HepG2 (cell line): ENCODE data around the gene CYP27A1. TPM values are rescaled to one million over a fixed set of nuclear protein-coding genes. Genes with fewer than 3 reads are reported as not detected.

Source experiments
- ATAC-seq: fragments of 200-7000 bp; cut with Tn5 transposase; 3 replicates; pipeline ENCODE4 v1.9.1; 2020; ENCODE audit warnings: mild to moderate bottlenecking, moderate library complexity
- BruUV-seq: library from RNA; stranded (reverse); fragments of 400-500 nt; replicated peaks from 2 replicates; lab custom pipeline; 2021; lab: Mats Ljungman, UMichigan
- CTCF ChIA-PET: fragments of 300-600 bp; formaldehyde crosslinking; extraction: SDS; loops from one replicate; lab custom pipeline; 2021; ENCODE audit warnings: low total read pairs, inconsistent platforms, low intra/inter-chr PET ratio; lab: Yijun Ruan, JAX
- POLR2A ChIA-PET: fragments of 350-600 bp; sonication (Branson Sonifier 250); formaldehyde crosslinking; loops from one replicate; lab custom pipeline; 2020; ENCODE audit warnings: antibody characterized with exemption, inconsistent platforms; lab: Yijun Ruan, JAX
- DNase-seq: peaks from one replicate; pipeline ENCODE4 v3.0.0-alpha.2; 2015; ENCODE audit warnings: low spot score
- FAIRE-seq: peaks from 3 replicates; lab custom pipeline; 2011; peaks lifted over from hg19 to GRCh38; lab: Jason Lieb, UNC
- H2AFZ ChIP-seq: one replicate; pipeline ENCODE4 v1.6.1; 2011; ENCODE audit warnings: low read length, inconsistent platforms
- H3K27ac ChIP-seq: fragments of 300-600 bp; 3 replicates; pipeline ENCODE4 v1.8.0; 2011; ENCODE audit warnings: mixed run types, mild to moderate bottlenecking, mixed read lengths, low read length, inconsistent platforms; ENCODE audit not compliant: insufficient read depth; ENCODE audit errors: extremely low read length
- H3K27me3 ChIP-seq, 2 experiments: fragments of 200-600 bp in 1 of 2; 2 replicates in 1 of 2; 3 replicates in 1 of 2; pipeline versions ENCODE4 v1.6.0 to v1.8.0; 2011; ENCODE audit warnings: low read length in 2 of 2, mild to moderate bottlenecking in 2 of 2, moderate library complexity in 2 of 2, inconsistent platforms in 1 of 2; ENCODE audit not compliant: insufficient read depth in 2 of 2, control insufficient read depth in 1 of 2
- H3K36me3 ChIP-seq, 2 experiments: fragments of 200-600 bp in 1 of 2; replicated peaks in 1 of 2; 2 replicates in 1 of 2; 3 replicates in 1 of 2; pipeline versions ENCODE4 v1.5.1 to v1.8.0; 2011; ENCODE audit warnings: low read length in 2 of 2, inconsistent platforms in 1 of 2; ENCODE audit not compliant: insufficient read depth in 2 of 2, control insufficient read depth in 1 of 2
- H3K4me1 ChIP-seq: 2 replicates; pipeline ENCODE4 v1.5.1; 2012; ENCODE audit warnings: low read length, inconsistent platforms; ENCODE audit not compliant: insufficient read depth
- H3K4me2 ChIP-seq: 2 replicates; pipeline ENCODE4 v1.6.0; 2011; ENCODE audit warnings: low read depth, low read length, inconsistent platforms
- H3K4me3 ChIP-seq, 3 experiments: fragments of 200-600 bp in 1 of 3; sonication (generic), shearing (Covaris generic) in 1 of 3; replicated peaks in 1 of 3; 2 replicates each; pipeline ENCODE4 v1.5.1; 2011 to 2016; ENCODE audit warnings: low read length in 3 of 3, inconsistent platforms in 2 of 3, low read depth in 2 of 3, mild to moderate bottlenecking in 2 of 3, control low read depth in 1 of 3, mixed read lengths in 1 of 3; ENCODE audit not compliant: insufficient read depth in 1 of 3
- H3K79me2 ChIP-seq: one replicate; pipeline ENCODE4 v1.6.1; 2011; ENCODE audit warnings: low read length, inconsistent platforms; ENCODE audit not compliant: insufficient read depth
- H3K9ac ChIP-seq: 2 replicates; pipeline ENCODE4 v1.6.0; 2011; ENCODE audit warnings: mild to moderate bottlenecking, low read depth, low read length, inconsistent platforms; ENCODE audit not compliant: insufficient read depth
- H3K9me3 ChIP-seq: 2 replicates; pipeline ENCODE4 v1.5.1; 2012; ENCODE audit warnings: mild to moderate bottlenecking, low read length
- H4K20me1 ChIP-seq: 2 replicates; pipeline ENCODE4 v1.6.0; 2011; ENCODE audit warnings: inconsistent platforms, mild to moderate bottlenecking, low read length, moderate library complexity; ENCODE audit not compliant: insufficient read depth
- EP300 ChIP-seq, 3 experiments: sonication (generic) in 1 of 3; formaldehyde crosslinking in 1 of 3; IDR thresholded peaks; 2 replicates each; pipeline versions ENCODE4 v1.5.1 to v1.6.1; 2011 to 2020; ENCODE audit warnings: low read depth in 2 of 3, low read length in 2 of 3, borderline replicate concordance in 1 of 3, improper control_type of control experiment in 1 of 3, mild to moderate bottlenecking in 1 of 3, missing genetic modification reagents in 1 of 3, moderate library complexity in 1 of 3
- FOXA3 ChIP-seq: IDR thresholded peaks from 2 replicates; pipeline ENCODE4 v1.6.1; 2016; ENCODE audit warnings: missing genetic modification reagents, missing compliant biosample characterization
- HNF4G ChIP-seq, 2 experiments: sonication (generic) in 1 of 2; formaldehyde crosslinking in 1 of 2; IDR thresholded peaks; 2 replicates each; pipeline versions ENCODE4 v1.4.0 to v1.6.1; 2011 to 2020; ENCODE audit warnings: borderline replicate concordance in 2 of 2, low read depth in 2 of 2, mild to moderate bottlenecking in 2 of 2, low read length in 1 of 2, missing genetic modification reagents in 1 of 2, moderate library complexity in 1 of 2
- KDM5A ChIP-seq: fragments of 200-600 bp; sonication (generic); IDR thresholded peaks from 2 replicates; pipeline ENCODE4 v1.7.0; 2018; ENCODE audit warnings: antibody characterized with exemption, mild to moderate bottlenecking, low read length, borderline replicate concordance
- PCBP2 ChIP-seq: fragments of 200-400 bp; formaldehyde crosslinking; optimal IDR thresholded peaks from 2 replicates; pipeline ENCODE3; 2018; ENCODE audit warnings: low read length, low read depth; ENCODE audit not compliant: poor library complexity, severe bottlenecking
- POLR2AphosphoS2 ChIP-seq: IDR thresholded peaks from 2 replicates; pipeline ENCODE4 v1.6.1; 2011; ENCODE audit warnings: low read depth, low read length, improper control_type of control experiment
- SKI ChIP-seq: fragments of 450-650 bp; IDR thresholded peaks from one replicate; pipeline ENCODE4 v1.6.1; 2018; ENCODE audit warnings: mild to moderate bottlenecking; ENCODE audit not compliant: partially characterized antibody
- SNAPC2 ChIP-seq: sonication (generic); formaldehyde crosslinking; IDR thresholded peaks from 2 replicates; pipeline ENCODE4 v1.8.1; 2022; ENCODE audit warnings: mild to moderate bottlenecking, missing genetic modification reagents
- TEAD3 ChIP-seq: optimal IDR thresholded peaks from 2 replicates; pipeline ENCODE3; 2016; ENCODE audit warnings: borderline replicate concordance
- ZNF124 ChIP-seq: sonication (generic); formaldehyde crosslinking; IDR thresholded peaks from 2 replicates; pipeline ENCODE4 v1.4.0; 2020; ENCODE audit warnings: missing genetic modification reagents
- ZNF570 ChIP-seq: sonication (generic); formaldehyde crosslinking; IDR thresholded peaks from 2 replicates; pipeline ENCODE4 v1.4.0; 2020; ENCODE audit warnings: mild to moderate bottlenecking, missing genetic modification reagents, borderline replicate concordance
- ZNF766 ChIP-seq: sonication (generic); formaldehyde crosslinking; IDR thresholded peaks from 2 replicates; pipeline ENCODE4 v1.5.0; 2020; ENCODE audit warnings: missing genetic modification reagents, borderline replicate concordance
- WGBS: methylation state at CpG from one replicate; pipeline ENCODE4 v1.1.6; 2017; ENCODE audit warnings: low lambda C conversion rate; 5-methylcytosine and 5-hydroxymethylcytosine counted together
- in situ Hi-C: cut with HindIII; loops from 2 replicates; pipeline ENCODE4 v1.10.0; 2017; ENCODE audit warnings: low pct_unique_long_range_greater_than_20kb; ENCODE audit not compliant: extremely low pct_ligation_motif_present
- intact Hi-C: fragments of 100-400 bp; cut with micrococcal nuclease; formaldehyde crosslinking; loops from one replicate; pipeline ENCODE4 v1.10.0; 2022; ENCODE audit not compliant: unreplicated experiment
- polyA plus RNA-seq, 8 experiments: library from polyadenylated mRNA; depleted of rRNA in 3 of 8; stranded (reverse) in 7 of 8; unstranded in 1 of 8; fragments of >200 nt; fragmentation: Illumina TruSeq in 4 of 8; extraction: Trizol in 4 of 8; gene quantifications; 2 replicates each; pipeline versions ENCODE4 v1.2.1 to v1.2.3, GENCODE V29; 2011 to 2016; ENCODE audit warnings: low read depth in 4 of 8, missing spikeins in 1 of 8, mixed read lengths in 1 of 8; ENCODE audit not compliant: insufficient read depth in 1 of 8
- total RNA-seq, 5 experiments: library from RNA; depleted of rRNA; stranded (reverse); fragments of >200 nt; fragmentation: Illumina TruSeq; extraction: Trizol; gene quantifications; 2 replicates each; pipeline ENCODE4 v1.2.3, GENCODE V29; 2016; ENCODE audit warnings: low read depth in 1 of 5
- TF ChIP-seq, protein P1 (sequence below): sonication (generic); formaldehyde crosslinking; IDR thresholded peaks from 2 replicates; pipeline ENCODE4 v1.8.1; 2022; ENCODE audit warnings: low read depth, mild to moderate bottlenecking, missing genetic modification reagents
- TF ChIP-seq, protein P2 (sequence below), 2 experiments: IDR thresholded peaks; 2 replicates each; pipeline ENCODE4 v1.6.1; 2011 to 2012; ENCODE audit warnings: low read length in 2 of 2, borderline replicate concordance in 1 of 2, low read depth in 1 of 2, mild to moderate bottlenecking in 1 of 2, moderate library complexity in 1 of 2

CYP27A1 gene
- total and polyA plus RNA-seq, 2 of the 13 experiments (the other 11 are each of a cell fraction or from before 2014, with no cell fraction given), result 157 to 266 TPM

DNA sequence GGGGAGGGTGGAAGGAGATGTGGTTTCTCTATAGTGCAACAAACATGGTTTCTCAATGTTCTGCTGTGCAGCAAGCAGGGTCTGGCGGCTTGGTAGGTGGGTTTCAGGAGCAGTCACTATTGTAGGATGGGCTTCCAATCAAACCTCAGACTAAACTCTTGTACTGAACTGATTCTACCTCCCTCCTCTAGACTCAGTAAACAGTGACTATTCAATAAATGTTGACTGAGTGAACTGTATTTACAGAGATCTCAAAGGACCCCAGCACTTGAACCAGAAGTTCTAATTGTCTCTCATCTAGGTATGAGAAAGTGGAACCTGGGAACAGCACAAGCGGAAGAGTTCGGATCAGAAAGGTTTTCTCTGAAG lies 26.8 kb upstream of the CYP27A1 start:
- Histone ChIP-seq H3K4me1 (peaks cover 92% of the 10 kb centered on the region), H3K4me2 (peak overlapping the region; percentile 83), H3K27ac (peak overlapping the region; percentile 96), H3K36me3 (peaks cover 21 to 41% of the 10 kb centered on the region in 2 experiments), H2AFZ (no peak overlapping the region), H3K27me3 (no peaks in the 10 kb centered on the region), H3K9me3 (no peaks in the 10 kb centered on the region), H3K9ac (peak overlapping the region; percentile 75), H4K20me1 (no peaks in the 10 kb centered on the region), H3K79me2 (no peaks in the 10 kb centered on the region), H3K4me3 (peak overlapping the region; percentile 2 to 51 (median 37); a peak in 5 of 6 replicates)
- intact Hi-C loops (loop anchor here (1.0 to 2.0 kb wide), 5 partner anchors 9 to 52 kb away; partner anchors contain the start of genes CYP27A1 and TTLL4), in situ Hi-C loops (no loop called here)
- FAIRE-seq (no peak), ATAC-seq (peak; percentile 70), DNase-seq (peak; percentile 83)
- POLR2A ChIA-PET, result interaction anchor here (0.8 to 8.6 kb wide), 18 partner anchors 9 to 451 kb away, joined by 3 to 218 read pairs (median 5); partner anchors contain the start of genes BCS1L, CYP27A1, RNF25 and STK36
- CTCF ChIA-PET, result interaction anchor here (1.0 kb wide), 1 partner anchor 28 kb away, joined by 4 read pairs; no protein-coding TSS in a partner anchor
- 9% methylated on average over 3 of the region's 3 CpGs for WGBS
- TSS peak; percentile 97 for BruUV-seq
- TF ChIP-seq ZNF570, result no peak
- TF ChIP-seq SKI, result peak; percentile 41
- TF ChIP-seq EP300 (IDR thresholded peaks at IDR 0.05; ENCODE audit: low read depth in 2 of 2, low read length in 2 of 2), result peak in 1 of 2 experiments; percentile 75; a peak in 2 of 4 replicates
- TF ChIP-seq EP300 (CRISPR knock-in tag; IDR thresholded peaks at IDR 0.05; ENCODE audit: borderline replicate concordance), result no peak
- peak; percentile 9; the same call in 1 of the 2 replicates for TF ChIP-seq HNF4G (IDR thresholded peaks at IDR 0.05; ENCODE audit: borderline replicate concordance, low read depth, low read length)
- no peak for TF ChIP-seq HNF4G (CRISPR knock-in tag; IDR thresholded peaks at IDR 0.05; ENCODE audit: borderline replicate concordance, low read depth)
- TF ChIP-seq, protein P1, sequence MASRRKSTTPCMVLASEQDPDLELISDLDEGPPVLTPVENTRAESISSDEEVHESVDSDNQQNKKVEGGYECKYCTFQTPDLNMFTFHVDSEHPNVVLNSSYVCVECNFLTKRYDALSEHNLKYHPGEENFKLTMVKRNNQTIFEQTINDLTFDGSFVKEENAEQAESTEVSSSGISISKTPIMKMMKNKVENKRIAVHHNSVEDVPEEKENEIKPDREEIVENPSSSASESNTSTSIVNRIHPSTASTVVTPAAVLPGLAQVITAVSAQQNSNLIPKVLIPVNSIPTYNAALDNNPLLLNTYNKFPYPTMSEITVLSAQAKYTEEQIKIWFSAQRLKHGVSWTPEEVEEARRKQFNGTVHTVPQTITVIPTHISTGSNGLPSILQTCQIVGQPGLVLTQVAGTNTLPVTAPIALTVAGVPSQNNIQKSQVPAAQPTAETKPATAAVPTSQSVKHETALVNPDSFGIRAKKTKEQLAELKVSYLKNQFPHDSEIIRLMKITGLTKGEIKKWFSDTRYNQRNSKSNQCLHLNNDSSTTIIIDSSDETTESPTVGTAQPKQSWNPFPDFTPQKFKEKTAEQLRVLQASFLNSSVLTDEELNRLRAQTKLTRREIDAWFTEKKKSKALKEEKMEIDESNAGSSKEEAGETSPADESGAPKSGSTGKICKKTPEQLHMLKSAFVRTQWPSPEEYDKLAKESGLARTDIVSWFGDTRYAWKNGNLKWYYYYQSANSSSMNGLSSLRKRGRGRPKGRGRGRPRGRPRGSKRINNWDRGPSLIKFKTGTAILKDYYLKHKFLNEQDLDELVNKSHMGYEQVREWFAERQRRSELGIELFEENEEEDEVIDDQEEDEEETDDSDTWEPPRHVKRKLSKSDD (CRISPR knock-in tag), result 0 out of 2 replicates have a peak, but pooled peaks have one; percentile 19
- TF ChIP-seq FOXA3 (CRISPR knock-in tag), result peak; percentile 88
- TF ChIP-seq, protein P2, sequence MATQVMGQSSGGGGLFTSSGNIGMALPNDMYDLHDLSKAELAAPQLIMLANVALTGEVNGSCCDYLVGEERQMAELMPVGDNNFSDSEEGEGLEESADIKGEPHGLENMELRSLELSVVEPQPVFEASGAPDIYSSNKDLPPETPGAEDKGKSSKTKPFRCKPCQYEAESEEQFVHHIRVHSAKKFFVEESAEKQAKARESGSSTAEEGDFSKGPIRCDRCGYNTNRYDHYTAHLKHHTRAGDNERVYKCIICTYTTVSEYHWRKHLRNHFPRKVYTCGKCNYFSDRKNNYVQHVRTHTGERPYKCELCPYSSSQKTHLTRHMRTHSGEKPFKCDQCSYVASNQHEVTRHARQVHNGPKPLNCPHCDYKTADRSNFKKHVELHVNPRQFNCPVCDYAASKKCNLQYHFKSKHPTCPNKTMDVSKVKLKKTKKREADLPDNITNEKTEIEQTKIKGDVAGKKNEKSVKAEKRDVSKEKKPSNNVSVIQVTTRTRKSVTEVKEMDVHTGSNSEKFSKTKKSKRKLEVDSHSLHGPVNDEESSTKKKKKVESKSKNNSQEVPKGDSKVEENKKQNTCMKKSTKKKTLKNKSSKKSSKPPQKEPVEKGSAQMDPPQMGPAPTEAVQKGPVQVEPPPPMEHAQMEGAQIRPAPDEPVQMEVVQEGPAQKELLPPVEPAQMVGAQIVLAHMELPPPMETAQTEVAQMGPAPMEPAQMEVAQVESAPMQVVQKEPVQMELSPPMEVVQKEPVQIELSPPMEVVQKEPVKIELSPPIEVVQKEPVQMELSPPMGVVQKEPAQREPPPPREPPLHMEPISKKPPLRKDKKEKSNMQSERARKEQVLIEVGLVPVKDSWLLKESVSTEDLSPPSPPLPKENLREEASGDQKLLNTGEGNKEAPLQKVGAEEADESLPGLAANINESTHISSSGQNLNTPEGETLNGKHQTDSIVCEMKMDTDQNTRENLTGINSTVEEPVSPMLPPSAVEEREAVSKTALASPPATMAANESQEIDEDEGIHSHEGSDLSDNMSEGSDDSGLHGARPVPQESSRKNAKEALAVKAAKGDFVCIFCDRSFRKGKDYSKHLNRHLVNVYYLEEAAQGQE (IDR thresholded peaks at IDR 0.05; ENCODE audit: borderline replicate concordance in 1 of 2, low read depth in 1 of 2, low read length in 2 of 2), result no peak; a peak in 1 of 4 replicates
- no peak for TF ChIP-seq ZNF766 (CRISPR knock-in tag)
- no peak for TF ChIP-seq ZNF124 (CRISPR knock-in tag)
- 0 out of 2 replicates have a peak, but pooled peaks have one; percentile 4 for TF ChIP-seq POLR2AphosphoS2
- 0 out of 2 replicates have a peak, but pooled peaks have one; percentile 7 for TF ChIP-seq SNAPC2 (CRISPR knock-in tag)
- no peak for TF ChIP-seq TEAD3 (CRISPR knock-in tag)
- TF ChIP-seq PCBP2, result no peak
- TF ChIP-seq KDM5A, result no peak
